B cell (primary cell): ENCODE measurements around the gene PRKCZ. TPM values are rescaled to one million over a fixed set of nuclear protein-coding genes. Genes with fewer than 3 reads are reported as not detected.
A peak's percentile ranks its signal among the peaks of the same experiment; 100 is the strongest.

ENCODE experiments used
- ATAC-seq: fragments of 200-7000 bp; cut with Tn5 transposase; one replicate; pipeline ENCODE4 v1.10.0; 2021; ENCODE audit warnings: low read depth, mild to moderate bottlenecking, moderate number of reproducible peaks, moderate library complexity
- CTCF ChIA-PET: fragments of 350-600 bp; sonication (Branson Sonifier 250); formaldehyde crosslinking; loops from one replicate; lab custom pipeline; 2021; ENCODE audit warnings: antibody characterized with exemption, inconsistent platforms; lab: Charles Lee
- POLR2A ChIA-PET: fragments of 350-600 bp; sonication (Branson Sonifier 250); formaldehyde crosslinking; loops from one replicate; lab custom pipeline; 2021; ENCODE audit warnings: antibody characterized with exemption; lab: Charles Lee
- DNase-seq: peaks from one replicate; pipeline ENCODE4 v3.0.0; 2013
- H2AFZ ChIP-seq: 2 replicates; pipeline ENCODE4 v1.6.1; 2012; ENCODE audit warnings: mild to moderate bottlenecking, low read depth, low read length; ENCODE audit not compliant: insufficient read depth, poor library complexity, severe bottlenecking
- H3K27ac ChIP-seq, 2 donors: 1 replicate in 1 of 2; 2 replicates in 1 of 2; pipeline ENCODE4 v1.5.1; 2012 to 2013; ENCODE audit warnings: low read length in 2 of 2, mild to moderate bottlenecking in 2 of 2, moderate library complexity in 1 of 2
- H3K27me3 ChIP-seq, 4 experiments: fragments of 200-600 bp in 1 of 4; sonication (generic) in 1 of 4; replicated peaks in 1 of 4; 1 replicate in 2 of 4; 2 replicates in 2 of 4; pipeline versions ENCODE4 v1.6.1 to v1.7.0; 2013 to 2016; ENCODE audit warnings: low read length in 3 of 4, mild to moderate bottlenecking in 2 of 4, mixed read lengths in 1 of 4, moderate library complexity in 1 of 4; ENCODE audit not compliant: insufficient read depth in 4 of 4, control insufficient read depth in 3 of 4; ENCODE audit errors: control extremely low read depth in 1 of 4
- H3K36me3 ChIP-seq, 2 experiments: replicated peaks in 1 of 2; 1 replicate in 1 of 2; 2 replicates in 1 of 2; pipeline versions ENCODE4 v1.6.1 to v1.7.1; 2013; ENCODE audit warnings: low read length in 1 of 2; ENCODE audit not compliant: insufficient read depth in 2 of 2, control insufficient read depth in 1 of 2; ENCODE audit errors: control extremely low read depth in 1 of 2, extremely low read depth in 1 of 2
- H3K4me1 ChIP-seq, 2 donors: fragments of 200-600 bp in 1 of 2; sonication (generic) in 1 of 2; 1 replicate in 1 of 2; 2 replicates in 1 of 2; pipeline versions ENCODE4 v1.5.1 to v1.6.1; 2013 to 2017; ENCODE audit warnings: low read length in 2 of 2; ENCODE audit not compliant: control insufficient read depth in 2 of 2, insufficient read depth in 2 of 2
- H3K4me2 ChIP-seq: replicated peaks from 2 replicates; pipeline ENCODE3; 2012; ENCODE audit warnings: mild to moderate bottlenecking, low read depth, low read length; ENCODE audit not compliant: poor library complexity, severe bottlenecking
- H3K4me3 ChIP-seq, 5 experiments: fragments of 200-600 bp in 1 of 5; sonication (generic) in 1 of 5; 1 replicate in 3 of 5; 2 replicates in 2 of 5; pipeline versions ENCODE4 v1.5.1 to v1.7.0; 2011 to 2016; ENCODE audit warnings: low read length in 4 of 5, mild to moderate bottlenecking in 4 of 5, low read depth in 2 of 5, control low read depth in 1 of 5, moderate library complexity in 1 of 5; ENCODE audit not compliant: insufficient read depth in 1 of 5; ENCODE audit errors: control extremely low read depth in 1 of 5, extremely low read depth in 1 of 5
- H3K79me2 ChIP-seq: fragments of 200-600 bp; sonication (generic); one replicate; pipeline ENCODE4 v1.6.0; 2016; ENCODE audit warnings: low read length; ENCODE audit not compliant: control insufficient read depth, insufficient read depth
- H3K9ac ChIP-seq: fragments of 200-600 bp; sonication (generic); 2 replicates; pipeline ENCODE4 v1.6.1; 2017; ENCODE audit warnings: mild to moderate bottlenecking, low read length, moderate library complexity
- H3K9me3 ChIP-seq, 3 donors: one replicate each; pipeline versions ENCODE4 v1.6.1 to v1.7.1; 2013; ENCODE audit warnings: low read length in 2 of 3; ENCODE audit not compliant: control insufficient read depth in 2 of 3, insufficient read depth in 1 of 3; ENCODE audit errors: control extremely low read depth in 1 of 3
- H4K20me1 ChIP-seq: 2 replicates; pipeline ENCODE4 v1.6.0; 2012; ENCODE audit warnings: mild to moderate bottlenecking, low read length; ENCODE audit not compliant: insufficient read depth, control insufficient read depth, poor library complexity, severe bottlenecking
- H3K27ac Mint-ChIP-seq: one replicate; pipeline ENCODE4 v1.8.0; 2021; ENCODE audit warnings: mixed read lengths
- H3K27me3 Mint-ChIP-seq: one replicate; pipeline ENCODE4 v1.8.0; 2021; ENCODE audit warnings: mixed read lengths
- H3K4me1 Mint-ChIP-seq: one replicate; pipeline ENCODE4 v1.8.0; 2021; ENCODE audit warnings: mixed read lengths
- H3K4me3 Mint-ChIP-seq: one replicate; pipeline ENCODE4 v1.8.0; 2021; ENCODE audit warnings: mixed read lengths
- H3K9me3 Mint-ChIP-seq: one replicate; pipeline ENCODE4 v1.8.0; 2022; ENCODE audit warnings: mixed read lengths; ENCODE audit not compliant: insufficient read depth
- EZH2 ChIP-seq: IDR thresholded peaks from 2 replicates; pipeline ENCODE4 v1.6.1; 2012; ENCODE audit warnings: borderline replicate concordance, low read depth, mild to moderate bottlenecking, moderate library complexity, low read length; ENCODE audit not compliant: insufficient read depth, poor library complexity, severe bottlenecking
- whole genome bisulfite sequencing: methylation state at CpG from one replicate; pipeline ENCODE4 v1.1.5; 2013; ENCODE audit warnings: missing lambda C conversion rate; ENCODE audit not compliant: insufficient coverage; 5-methylcytosine and 5-hydroxymethylcytosine counted together
- intact Hi-C: fragments of 100-400 bp; cut with micrococcal nuclease; formaldehyde crosslinking; loops from one replicate; pipeline ENCODE4 v1.10.0; 2022
- polyA plus RNA-seq: library from polyadenylated mRNA; depleted of rRNA; stranded (reverse); fragments of >200 nt; gene quantifications from 2 replicates; pipeline ENCODE4 v1.2.3, GENCODE V29; 2012
- total RNA-seq, 2 donors: library from RNA; stranded (reverse); fragments of 120-200 nt in 1 of 2; gene quantifications; 1 replicate in 1 of 2; 2 replicates in 1 of 2; pipeline versions ENCODE4 v1.2.3 to v1.2.4, GENCODE V29; 2013 to 2022
- TF ChIP-seq, protein P1 (sequence below): fragments of 200-600 bp; IDR thresholded peaks from one replicate; pipeline ENCODE4 v1.8.0; 2022; ENCODE audit warnings: antibody characterized with exemption, mild to moderate bottlenecking

The PRKCZ gene
- total and polyA plus RNA-seq, 2 donors (not counting 1 experiment from before 2014, with no cell fraction given), result 17.9 to 53.2 TPM

DNA sequence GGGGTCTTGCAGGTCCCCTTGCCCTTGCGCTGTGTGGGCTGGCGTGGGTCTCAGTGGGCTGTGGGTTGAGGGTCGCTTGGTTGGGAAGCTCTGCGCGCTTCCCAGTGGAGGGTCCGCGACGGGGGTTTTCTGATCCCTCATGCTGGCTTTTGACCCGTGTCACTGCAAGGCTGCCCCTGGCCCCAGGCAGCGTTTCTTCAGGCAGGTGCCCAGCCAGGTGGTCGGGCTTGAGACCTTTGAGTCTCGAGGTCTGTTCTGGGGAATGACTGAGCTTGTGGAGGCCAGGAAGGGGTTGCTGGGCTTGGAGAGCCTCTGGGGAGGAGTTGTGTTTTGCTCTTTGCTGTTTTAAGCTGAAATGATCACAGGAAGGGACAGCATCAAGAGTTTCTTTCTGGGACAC lies 183.3 kb downstream of the PRKCZ start:
- peaks cover 77 to 91% of the 10 kb centered on the region in 2 donors for H3K4me1 ChIP-seq
- H3K4me1 Mint-ChIP-seq, result peaks cover 81% of the 10 kb centered on the region
- H3K27me3 Mint-ChIP-seq, result no peaks in the 10 kb centered on the region

More for the DNA sequence above, 183.3 kb downstream of the PRKCZ start:
- Histone ChIP-seq H2AFZ (no peak overlapping the region), H3K4me2 (peak overlapping the region; percentile 89), H3K9ac (peak overlapping the region; percentile 51), H3K9me3 (no peaks in the 10 kb centered on the region), H3K4me3 (peak overlapping the region in 1 of 5 experiments; percentile 49), H4K20me1 (peaks cover 96% of the 10 kb centered on the region), H3K36me3 (peaks cover 0 to 11% of the 10 kb centered on the region in 2 experiments), H3K79me2 (peaks cover 97% of the 10 kb centered on the region), H3K27me3 (no peaks in the 10 kb centered on the region), H3K27ac (peak overlapping the region in 1 of 2 donors; percentile 93)
- ATAC-seq (no peak), DNase-seq (no peak)
- 71% methylated on average over 12 of the region's 12 CpGs for WGBS
- peak overlapping the region; percentile 86 for H3K4me3 Mint-ChIP-seq
- H3K27ac Mint-ChIP-seq, result peak overlapping the region; percentile 87
- ChIA-PET CTCF (interaction anchor here (0.9 to 2.7 kb wide), 8 partner anchors 15 to 148 kb away, joined by 3 to 11 read pairs (median 5); partner anchors contain the start of gene FAAP20), POLR2A (interaction anchor here (0.6 to 2.6 kb wide), 4 partner anchors 16 to 75 kb away, joined by 3 to 23 read pairs (median 5); no protein-coding TSS in a partner anchor)
- TF ChIP-seq, protein P1, sequence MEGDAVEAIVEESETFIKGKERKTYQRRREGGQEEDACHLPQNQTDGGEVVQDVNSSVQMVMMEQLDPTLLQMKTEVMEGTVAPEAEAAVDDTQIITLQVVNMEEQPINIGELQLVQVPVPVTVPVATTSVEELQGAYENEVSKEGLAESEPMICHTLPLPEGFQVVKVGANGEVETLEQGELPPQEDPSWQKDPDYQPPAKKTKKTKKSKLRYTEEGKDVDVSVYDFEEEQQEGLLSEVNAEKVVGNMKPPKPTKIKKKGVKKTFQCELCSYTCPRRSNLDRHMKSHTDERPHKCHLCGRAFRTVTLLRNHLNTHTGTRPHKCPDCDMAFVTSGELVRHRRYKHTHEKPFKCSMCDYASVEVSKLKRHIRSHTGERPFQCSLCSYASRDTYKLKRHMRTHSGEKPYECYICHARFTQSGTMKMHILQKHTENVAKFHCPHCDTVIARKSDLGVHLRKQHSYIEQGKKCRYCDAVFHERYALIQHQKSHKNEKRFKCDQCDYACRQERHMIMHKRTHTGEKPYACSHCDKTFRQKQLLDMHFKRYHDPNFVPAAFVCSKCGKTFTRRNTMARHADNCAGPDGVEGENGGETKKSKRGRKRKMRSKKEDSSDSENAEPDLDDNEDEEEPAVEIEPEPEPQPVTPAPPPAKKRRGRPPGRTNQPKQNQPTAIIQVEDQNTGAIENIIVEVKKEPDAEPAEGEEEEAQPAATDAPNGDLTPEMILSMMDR, result no peak
- TF ChIP-seq EZH2, result no peak
- intact Hi-C loops, result no loop called here
- H3K9me3 Mint-ChIP-seq, result no peaks in the 10 kb centered on the region
